ENCODE measurements around the gene GRAMD1B. TPM values are rescaled to one million over a fixed set of nuclear protein-coding genes. Genes with fewer than 3 reads are reported as not detected.

The GRAMD1B gene
- total and polyA plus RNA-seq, 12 donors, result 7.3 to 41.0 (median 21.0) TPM

- no peaks in the 10 kb centered on the region for H3K4me1 ChIP-seq
- WGBS, 2 donors, result 49 to 72% methylated on average over 2 of the region's 2 CpGs
- peaks cover 0 to 4% (median 0%) of the 10 kb centered on the region in 11 donors for H3K9me3 ChIP-seq
- no peak for ATAC-seq
- no peak for DNase-seq
- intact Hi-C loops (cut with DNase I), result no loop called here
- no peak overlapping the region for H3K4me3 ChIP-seq
- no peaks in the 10 kb centered on the region for H3K27me3 ChIP-seq
- no peak overlapping the region for H3K27ac ChIP-seq
- H3K36me3 ChIP-seq, result no peaks in the 10 kb centered on the region
- TF ChIP-seq CTCF (IDR thresholded peaks at IDR 0.05), result no peak
Measured at GRCh38 chr11:123674297-123674696, 244.2 kb downstream of the GRAMD1B start.

Small RNA genes lying within 50 kb of the gene (microRNA-seq; reads per million reads assigned to microRNA genes)
- 0 reads per million in 2 donors for gene MIR4493

Other genes with a start within 250 kb of the GRAMD1B start
- 10 to 100 TPM in 2 of 10 donors, 1 to 10 TPM in 8; 1.9 to 16.9 (median 5.2) TPM for gene CLMP, start 235.0 kb upstream of the GRAMD1B start, total RNA-seq
- gene CLMP, start 235.0 kb upstream of the GRAMD1B start, polyA plus RNA-seq, result 1 to 10 TPM; 4.1 to 8.8 TPM
- gene SCN3B, start 224.4 kb downstream of the GRAMD1B start, total RNA-seq, result 1 to 10 TPM in 7 of 10 donors, under 1 TPM in 3; 0.26 to 3.4 (median 1.7) TPM
- gene SCN3B, start 224.4 kb downstream of the GRAMD1B start, polyA plus RNA-seq, result under 1 TPM; 0.78 to 0.80 TPM

Data from heart right ventricle (tissue), 16 donors.